ENCODE data around the gene RGN.
A peak's percentile ranks its signal among the peaks of the same experiment; 100 is the strongest.

Gene RGN

GRCh38 chrX:47078129-47079043 is at the start of gene RGN:
Gene RGN (plus strand): TSS chrX:47078443. CDS start chrX:47081145, 2,702 bp downstream.
- no peak for DNase-seq (ENCODE audit: low read depth, low spot score)
- peak within 1 kb of the TSS; percentile 15 for H3K4me3 ChIP-seq (ENCODE audit: low read depth, low read length)
- in situ Hi-C loops (cut with HindIII; ENCODE audit: low sequenced_read_pairs), result no loop called here

GRCh38 chrX:47030339-47030738 is 47.9 kb upstream of the RGN start:
- in situ Hi-C loops (cut with HindIII; ENCODE audit: low sequenced_read_pairs), result no loop called here

More at GRCh38 chrX:47078129-47079043, at the start of gene RGN:
- TF ChIP-seq, protein P1, sequence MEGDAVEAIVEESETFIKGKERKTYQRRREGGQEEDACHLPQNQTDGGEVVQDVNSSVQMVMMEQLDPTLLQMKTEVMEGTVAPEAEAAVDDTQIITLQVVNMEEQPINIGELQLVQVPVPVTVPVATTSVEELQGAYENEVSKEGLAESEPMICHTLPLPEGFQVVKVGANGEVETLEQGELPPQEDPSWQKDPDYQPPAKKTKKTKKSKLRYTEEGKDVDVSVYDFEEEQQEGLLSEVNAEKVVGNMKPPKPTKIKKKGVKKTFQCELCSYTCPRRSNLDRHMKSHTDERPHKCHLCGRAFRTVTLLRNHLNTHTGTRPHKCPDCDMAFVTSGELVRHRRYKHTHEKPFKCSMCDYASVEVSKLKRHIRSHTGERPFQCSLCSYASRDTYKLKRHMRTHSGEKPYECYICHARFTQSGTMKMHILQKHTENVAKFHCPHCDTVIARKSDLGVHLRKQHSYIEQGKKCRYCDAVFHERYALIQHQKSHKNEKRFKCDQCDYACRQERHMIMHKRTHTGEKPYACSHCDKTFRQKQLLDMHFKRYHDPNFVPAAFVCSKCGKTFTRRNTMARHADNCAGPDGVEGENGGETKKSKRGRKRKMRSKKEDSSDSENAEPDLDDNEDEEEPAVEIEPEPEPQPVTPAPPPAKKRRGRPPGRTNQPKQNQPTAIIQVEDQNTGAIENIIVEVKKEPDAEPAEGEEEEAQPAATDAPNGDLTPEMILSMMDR (IDR thresholded peaks at IDR 0.05; ENCODE audit: low read depth, low read length), result no peak

GRCh38 chrX:47047989-47048388 is 30.3 kb upstream of the RGN start:
- TF ChIP-seq, protein P1 (IDR thresholded peaks at IDR 0.05; ENCODE audit: low read depth, low read length), result no peak
- H3K4me3 ChIP-seq (ENCODE audit: low read depth, low read length), result no peak overlapping the region
- in situ Hi-C loops (cut with HindIII; ENCODE audit: low sequenced_read_pairs), result no loop called here
- DNase-seq (ENCODE audit: low read depth, low spot score), result no peak

More at GRCh38 chrX:47030339-47030738, 47.9 kb upstream of the RGN start:
- TF ChIP-seq, protein P1 (IDR thresholded peaks at IDR 0.05; ENCODE audit: low read depth, low read length), result peak; percentile 47
- DNase-seq (ENCODE audit: low read depth, low spot score), result peak; percentile 73
- H3K4me3 ChIP-seq (ENCODE audit: low read depth, low read length), result no peak overlapping the region

- in situ Hi-C loops (cut with HindIII; ENCODE audit: low sequenced_read_pairs), result no loop called here
- no peak overlapping the region for H3K4me3 ChIP-seq (ENCODE audit: low read depth, low read length)
- no peak for DNase-seq (ENCODE audit: low read depth, low spot score)
- TF ChIP-seq, protein P1 (IDR thresholded peaks at IDR 0.05; ENCODE audit: low read depth, low read length), result no peak
Observed at GRCh38 chrX:47059142-47059874, 18.9 kb upstream of the RGN start.

DNA sequence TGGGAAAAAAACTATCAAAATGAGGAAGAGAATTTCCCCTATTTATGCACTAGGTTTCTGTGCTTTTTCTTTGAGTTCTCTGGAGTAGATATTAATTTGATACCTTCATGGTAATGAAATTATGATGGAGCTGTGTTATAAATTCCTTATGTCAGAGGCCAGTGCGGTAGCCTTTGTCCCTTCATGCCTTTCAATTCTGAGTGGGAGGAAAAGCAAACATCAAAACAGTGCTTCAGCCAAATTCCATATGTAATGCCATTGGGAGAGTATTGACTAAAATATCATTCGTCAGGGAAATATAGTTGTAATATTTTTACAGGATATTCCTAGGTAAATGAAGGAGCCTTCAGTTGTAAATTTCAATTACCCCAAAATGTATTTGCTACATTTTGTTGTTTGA is 17.5 kb upstream of the RGN start:
- TF ChIP-seq, protein P1 (IDR thresholded peaks at IDR 0.05; ENCODE audit: low read depth, low read length), result no peak
- no peak for DNase-seq (ENCODE audit: low read depth, low spot score)
- in situ Hi-C loops (cut with HindIII; ENCODE audit: low sequenced_read_pairs), result no loop called here
- H3K4me3 ChIP-seq (ENCODE audit: low read depth, low read length), result no peak overlapping the region

DNA sequence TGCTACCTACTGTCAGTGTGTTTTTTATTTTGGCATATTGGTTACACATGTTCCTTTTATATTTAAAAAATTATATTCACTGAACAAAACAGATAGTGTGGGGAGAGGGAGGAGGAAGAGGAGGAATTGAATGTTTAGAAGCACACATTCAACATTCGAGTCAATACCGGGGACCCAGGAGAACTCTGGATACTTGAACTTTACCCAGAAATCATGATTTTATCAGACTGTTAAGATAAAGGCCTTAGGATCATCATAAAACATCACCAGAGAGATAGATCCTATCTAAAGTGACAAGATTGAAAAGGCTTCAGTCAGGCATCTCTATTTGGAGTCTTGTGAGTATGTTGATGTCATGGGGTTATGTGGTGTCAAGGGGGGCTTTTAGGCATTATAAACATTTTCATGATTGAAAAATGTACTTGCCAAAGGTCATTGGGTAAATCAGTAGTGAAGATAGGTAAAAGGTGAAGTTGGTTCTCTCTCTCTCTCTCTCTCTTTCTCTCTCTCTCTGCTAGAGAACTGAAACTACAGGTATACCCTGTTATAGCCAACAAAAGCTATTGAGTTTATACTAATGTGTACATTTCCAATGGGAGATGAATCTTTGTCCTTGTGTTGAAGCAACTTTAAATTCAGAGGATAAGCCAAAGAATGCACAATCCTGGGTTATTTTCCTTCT is 16.9 kb upstream of the RGN start:
- no peak overlapping the region for H3K4me3 ChIP-seq (ENCODE audit: low read depth, low read length)
- in situ Hi-C loops (cut with HindIII; ENCODE audit: low sequenced_read_pairs), result no loop called here
- DNase-seq (ENCODE audit: low read depth, low spot score), result no peak
- TF ChIP-seq, protein P1 (IDR thresholded peaks at IDR 0.05; ENCODE audit: low read depth, low read length), result no peak

Data from astrocyte of the spinal cord (primary cell).